GM20000 (cell line): ENCODE data around the gene MAST2.

Source experiments
- DNase-seq: peaks from one replicate; pipeline ENCODE4 v3.0.0; 2012; ENCODE audit warnings: low spot score
- TF ChIP-seq, protein P1 (sequence below): IDR thresholded peaks from 2 replicates; pipeline ENCODE4 v1.5.1; 2012; ENCODE audit warnings: mild to moderate bottlenecking, control low read depth; ENCODE audit errors: extremely low read depth, missing control alignments

The MAST2 gene

DNA sequence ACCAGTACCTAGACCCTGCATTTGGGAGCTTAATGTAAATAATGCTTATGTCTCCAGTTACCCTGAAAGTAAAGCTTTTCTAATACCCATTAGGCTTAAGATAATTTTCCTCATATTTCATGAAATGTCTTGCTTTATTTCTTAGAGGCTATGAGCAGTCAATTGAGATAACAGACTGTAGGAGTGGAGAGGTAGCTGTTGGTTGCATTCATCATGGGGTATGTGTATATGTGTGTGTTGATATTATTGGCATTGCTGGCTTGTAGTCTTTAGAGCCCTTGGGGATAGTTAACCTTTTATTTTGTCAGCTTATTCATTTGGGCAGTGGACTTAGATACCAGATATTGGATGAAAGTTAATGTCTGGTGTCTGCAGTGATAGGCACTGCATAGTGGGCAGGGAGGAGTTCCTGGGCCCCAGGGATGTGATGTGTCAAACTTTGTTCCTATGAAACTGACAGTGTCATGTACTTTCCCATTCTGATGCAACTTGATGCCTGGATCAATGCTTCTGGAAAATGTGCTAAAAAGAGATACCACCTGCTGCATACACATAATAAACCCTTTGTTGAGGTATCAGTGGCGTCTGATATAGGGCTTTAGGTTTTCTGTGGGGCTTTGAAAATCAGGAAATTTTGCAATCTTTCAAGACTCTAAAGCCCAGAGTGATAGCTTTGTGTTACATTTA lies 83.9 kb downstream of the MAST2 start:
- no peak for DNase-seq
- TF ChIP-seq, protein P1, sequence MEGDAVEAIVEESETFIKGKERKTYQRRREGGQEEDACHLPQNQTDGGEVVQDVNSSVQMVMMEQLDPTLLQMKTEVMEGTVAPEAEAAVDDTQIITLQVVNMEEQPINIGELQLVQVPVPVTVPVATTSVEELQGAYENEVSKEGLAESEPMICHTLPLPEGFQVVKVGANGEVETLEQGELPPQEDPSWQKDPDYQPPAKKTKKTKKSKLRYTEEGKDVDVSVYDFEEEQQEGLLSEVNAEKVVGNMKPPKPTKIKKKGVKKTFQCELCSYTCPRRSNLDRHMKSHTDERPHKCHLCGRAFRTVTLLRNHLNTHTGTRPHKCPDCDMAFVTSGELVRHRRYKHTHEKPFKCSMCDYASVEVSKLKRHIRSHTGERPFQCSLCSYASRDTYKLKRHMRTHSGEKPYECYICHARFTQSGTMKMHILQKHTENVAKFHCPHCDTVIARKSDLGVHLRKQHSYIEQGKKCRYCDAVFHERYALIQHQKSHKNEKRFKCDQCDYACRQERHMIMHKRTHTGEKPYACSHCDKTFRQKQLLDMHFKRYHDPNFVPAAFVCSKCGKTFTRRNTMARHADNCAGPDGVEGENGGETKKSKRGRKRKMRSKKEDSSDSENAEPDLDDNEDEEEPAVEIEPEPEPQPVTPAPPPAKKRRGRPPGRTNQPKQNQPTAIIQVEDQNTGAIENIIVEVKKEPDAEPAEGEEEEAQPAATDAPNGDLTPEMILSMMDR, result no peak

DNA sequence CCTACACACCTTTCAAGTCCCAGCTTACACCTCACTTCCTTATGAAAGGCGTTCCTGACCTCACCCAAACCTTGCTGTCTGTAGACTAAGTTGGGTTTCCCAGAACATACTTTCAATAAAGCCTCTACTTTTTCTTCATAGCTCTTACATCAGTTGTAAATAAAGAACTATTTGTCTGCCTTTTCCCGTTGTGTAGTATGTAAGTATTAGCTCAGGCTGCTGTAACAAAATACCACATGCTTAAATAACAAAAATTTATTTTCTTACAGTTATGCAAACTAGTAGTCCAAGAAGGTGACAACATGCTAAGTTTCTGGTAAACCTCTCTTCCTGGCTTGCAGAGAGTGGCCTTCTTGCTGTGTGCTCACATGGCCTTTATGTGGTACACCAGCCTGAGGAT lies 86.7 kb downstream of the MAST2 start:
- no peak for DNase-seq
- TF ChIP-seq, protein P1, result no peak

DNA sequence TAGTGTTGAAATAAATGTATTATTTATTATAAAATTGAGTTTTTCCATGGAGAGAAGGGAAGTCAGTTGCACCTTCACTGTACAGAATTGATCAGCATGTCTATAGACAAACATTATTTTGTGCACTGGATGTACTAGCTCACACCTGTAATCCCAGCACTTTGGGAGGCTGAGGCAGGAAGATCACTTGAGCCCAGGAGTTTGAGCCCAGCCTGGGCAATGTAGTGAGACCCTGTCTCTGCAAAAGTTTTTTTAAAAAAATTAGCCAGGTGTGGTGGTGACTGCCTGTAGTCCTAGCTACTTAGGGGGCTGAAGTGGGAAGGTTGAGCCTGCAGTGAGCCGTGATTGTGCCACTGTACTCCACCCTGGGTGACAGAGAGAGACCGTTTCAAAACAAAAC lies 87.7 kb downstream of the MAST2 start:
- TF ChIP-seq, protein P1, result no peak
- DNase-seq, result no peak

DNA sequence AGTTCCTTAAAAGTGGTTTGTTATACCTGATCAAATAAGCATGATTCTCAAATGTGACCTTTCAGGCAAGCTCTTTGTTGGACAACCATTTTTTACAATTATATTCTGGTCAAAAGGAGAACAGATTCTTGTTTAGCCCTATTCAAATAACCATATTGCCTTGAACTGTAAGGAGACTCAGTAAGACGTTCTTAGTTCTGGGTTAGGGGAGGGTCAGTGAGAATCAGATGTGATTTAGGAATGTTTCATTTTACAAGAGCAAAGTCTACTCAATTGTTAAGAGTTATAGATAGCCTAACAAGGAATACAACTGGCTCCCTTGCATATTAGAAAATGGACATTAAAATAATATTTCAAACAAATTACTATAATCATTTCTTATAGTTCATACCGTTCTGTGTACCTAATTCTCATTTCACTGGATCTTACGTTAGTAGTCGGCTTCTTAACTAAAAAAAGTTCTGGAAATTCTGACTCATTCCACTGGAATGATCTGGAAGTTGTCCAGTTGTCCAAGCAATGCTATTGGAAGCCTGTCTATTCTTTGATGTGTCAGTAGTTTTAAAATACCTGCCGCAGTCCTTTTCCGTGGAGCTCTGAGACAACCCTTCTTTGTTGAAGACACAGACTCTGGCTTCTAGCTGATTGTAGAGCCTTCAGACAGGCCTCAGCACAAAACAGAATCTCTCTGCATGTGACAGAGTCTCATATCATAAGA lies 88.8 kb downstream of the MAST2 start:
- DNase-seq, result no peak
- TF ChIP-seq, protein P1, result no peak

DNA sequence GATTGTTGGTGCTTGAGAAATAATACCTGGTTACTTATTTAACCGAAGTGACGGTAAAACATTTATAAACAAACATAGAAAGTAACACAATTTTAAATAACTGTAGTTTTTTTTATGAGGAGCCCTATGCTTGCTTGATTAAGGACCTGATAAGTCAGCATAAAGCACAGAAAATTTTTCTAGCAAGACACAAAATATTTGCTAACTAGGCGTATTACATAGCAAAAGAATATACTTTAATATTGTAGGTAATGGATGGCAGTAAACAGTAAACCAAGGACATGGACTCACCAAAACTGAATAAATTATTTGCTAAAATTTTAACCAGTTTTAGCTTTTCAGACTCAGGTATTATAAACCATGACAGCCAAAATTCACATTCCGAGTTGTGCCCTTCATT lies 90.9 kb downstream of the MAST2 start:
- DNase-seq, result no peak

DNA sequence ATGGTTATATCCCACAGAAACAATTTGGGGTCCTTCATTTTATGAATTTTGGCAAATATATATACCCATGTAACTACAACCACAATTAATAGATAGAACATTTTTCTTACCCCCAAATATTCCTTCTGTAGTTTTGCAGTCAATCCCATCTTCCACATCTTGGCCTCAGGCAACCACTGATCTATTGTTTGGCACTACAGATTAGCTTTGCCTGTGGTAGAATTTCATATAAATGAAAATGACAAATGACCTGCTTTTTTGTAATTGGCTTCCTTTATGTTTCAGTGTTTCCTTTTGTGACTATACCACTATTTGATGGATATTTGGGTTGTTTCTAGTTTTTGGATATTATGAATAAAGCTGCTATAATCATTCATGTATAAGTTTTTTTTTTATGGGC lies 91.5 kb downstream of the MAST2 start:
- TF ChIP-seq, protein P1, result no peak
- no peak for DNase-seq

More for the DNA sequence above, 90.9 kb downstream of the MAST2 start:
- TF ChIP-seq, protein P1, result no peak

DNA sequence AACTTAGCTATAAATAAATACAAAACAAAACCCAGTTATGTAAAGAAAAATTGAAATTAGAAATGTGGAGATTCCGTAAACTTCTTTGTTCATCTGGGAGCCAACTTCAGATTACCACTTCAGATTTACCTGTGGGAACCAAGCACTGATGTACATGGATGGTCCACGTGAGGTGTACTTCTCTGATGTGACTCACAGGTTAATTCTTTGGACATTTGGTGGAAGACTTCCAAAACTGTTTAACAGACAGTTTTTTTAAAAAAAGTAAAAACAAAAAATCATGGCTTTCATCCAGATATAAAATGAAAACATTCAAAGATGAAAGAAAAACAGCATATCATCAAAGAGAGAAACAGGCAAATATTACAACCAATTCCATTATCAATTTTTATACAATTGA lies 92.0 kb downstream of the MAST2 start:
- DNase-seq, result no peak
- TF ChIP-seq, protein P1, result no peak
